IMR-90 (cell line): ENCODE results near the gene MND1. TPM values are rescaled to one million over a fixed set of nuclear protein-coding genes. Genes with fewer than 3 reads are reported as not detected.

Experiments
- ATAC-seq: fragments of 200-7000 bp; cut with Tn5 transposase; 2 replicates; pipeline ENCODE4 v1.9.1; 2020; ENCODE audit warnings: low read depth, mild to moderate bottlenecking, moderate library complexity
- BruUV-seq: library from RNA; stranded (reverse); fragments of 400-500 nt; replicated peaks from 2 replicates; lab custom pipeline; 2021; lab: Mats Ljungman, UMichigan
- CTCF ChIA-PET: fragments of 300-600 bp; formaldehyde crosslinking; extraction: SDS; loops from one replicate; lab custom pipeline; 2021; ENCODE audit warnings: antibody characterized with exemption; lab: Yijun Ruan, JAX
- POLR2A ChIA-PET: fragments of 300-600 bp; sonication (Branson Sonifier 250); formaldehyde crosslinking; loops from one replicate; lab custom pipeline; 2022; ENCODE audit warnings: antibody characterized with exemption; ENCODE audit not compliant: unreplicated experiment; lab: Charles Lee
- DNase-seq: peaks from one replicate; pipeline ENCODE4 v3.0.0; 2013
- H2AFZ ChIP-seq: replicated peaks from 2 replicates; pipeline ENCODE3; 2013; ENCODE audit warnings: low read length, mild to moderate bottlenecking; ENCODE audit not compliant: poor library complexity
- H2AK5ac ChIP-seq: 2 replicates; pipeline ENCODE4 v1.6.1; 2013; ENCODE audit warnings: low read depth, low read length, inconsistent platforms
- H2AK9ac ChIP-seq: replicated peaks from 2 replicates; pipeline ENCODE3; 2013; ENCODE audit warnings: mild to moderate bottlenecking, low read depth, low read length, moderate library complexity; ENCODE audit not compliant: poor library complexity
- H2BK120ac ChIP-seq: 2 replicates; pipeline ENCODE4 v1.6.1; 2013; ENCODE audit warnings: low read depth, low read length, inconsistent platforms
- H2BK15ac ChIP-seq: 3 replicates; pipeline ENCODE4 v1.6.1; 2013; ENCODE audit warnings: low read depth, low read length, inconsistent platforms
- H2BK20ac ChIP-seq: 2 replicates; pipeline ENCODE4 v1.6.1; 2013; ENCODE audit warnings: low read depth, mild to moderate bottlenecking, inconsistent platforms, low read length, moderate library complexity
- H2BK5ac ChIP-seq: 2 replicates; pipeline ENCODE4 v1.6.1; 2013; ENCODE audit warnings: mild to moderate bottlenecking, low read depth, low read length, inconsistent platforms; ENCODE audit not compliant: poor library complexity, severe bottlenecking
- H3K14ac ChIP-seq: replicated peaks from 2 replicates; pipeline ENCODE4 v1.6.1; 2013; ENCODE audit warnings: low read depth, low read length, inconsistent platforms
- H3K18ac ChIP-seq: 2 replicates; pipeline ENCODE4 v1.6.1; 2013; ENCODE audit warnings: low read depth, low read length, control low read depth
- H3K23ac ChIP-seq: 2 replicates; pipeline ENCODE4 v1.6.1; 2013; ENCODE audit warnings: low read depth, low read length, inconsistent platforms
- H3K27ac ChIP-seq: 2 replicates; pipeline ENCODE4 v1.5.1; 2013; ENCODE audit warnings: mild to moderate bottlenecking, control low read depth, low read length; ENCODE audit not compliant: insufficient read depth
- H3K27me3 ChIP-seq: 2 replicates; pipeline ENCODE4 v1.6.1; 2013; ENCODE audit warnings: low read length; ENCODE audit not compliant: control insufficient read depth, insufficient read depth
- H3K36me3 ChIP-seq: 2 replicates; pipeline ENCODE4 v1.6.1; 2013; ENCODE audit warnings: low read length, mixed read lengths; ENCODE audit not compliant: control insufficient read depth, insufficient read depth
- H3K4ac ChIP-seq: 2 replicates; pipeline ENCODE4 v1.6.1; 2013; ENCODE audit warnings: low read depth, low read length, inconsistent platforms
- H3K4me1 ChIP-seq: 2 replicates; pipeline ENCODE4 v1.6.1; 2013; ENCODE audit warnings: low read length, mixed read lengths; ENCODE audit not compliant: control insufficient read depth, insufficient read depth
- H3K4me2 ChIP-seq: 2 replicates; pipeline ENCODE4 v1.6.1; 2013; ENCODE audit warnings: low read depth, mild to moderate bottlenecking, control low read depth, low read length, moderate library complexity
- H3K4me3 ChIP-seq: 2 replicates; pipeline ENCODE4 v1.5.1; 2013; ENCODE audit warnings: low read depth, mild to moderate bottlenecking, control low read depth, low read length, moderate library complexity; ENCODE audit not compliant: insufficient read depth
- H3K56ac ChIP-seq: 2 replicates; pipeline ENCODE4 v1.6.1; 2013; ENCODE audit warnings: low read length, inconsistent platforms; ENCODE audit not compliant: insufficient read depth; ENCODE audit errors: extremely low read depth
- H3K79me1 ChIP-seq, 2 experiments: 2 replicates each; pipeline ENCODE4 v1.6.1; 2013; ENCODE audit warnings: low read length in 2 of 2, inconsistent platforms in 1 of 2, low read depth in 1 of 2
- H3K9ac ChIP-seq: 2 replicates; pipeline ENCODE4 v1.6.1; 2013; ENCODE audit warnings: low read depth, low read length, control low read depth
- H3K9me1 ChIP-seq: 2 replicates; pipeline ENCODE4 v1.6.1; 2013; ENCODE audit warnings: low read length, inconsistent platforms; ENCODE audit not compliant: insufficient read depth
- H3K9me3 ChIP-seq: 2 replicates; pipeline ENCODE4 v1.6.1; 2013; ENCODE audit warnings: low read length; ENCODE audit not compliant: control insufficient read depth, insufficient read depth
- H4K20me1 ChIP-seq: 2 replicates; pipeline ENCODE4 v1.6.1; 2013; ENCODE audit warnings: low read length, inconsistent platforms; ENCODE audit not compliant: insufficient read depth
- H4K5ac ChIP-seq: 2 replicates; pipeline ENCODE4 v1.6.1; 2013; ENCODE audit warnings: mild to moderate bottlenecking, low read depth, low read length, control low read depth
- H4K8ac ChIP-seq, 2 experiments: 2 replicates each; pipeline ENCODE4 v1.6.1; 2013; ENCODE audit warnings: low read depth in 2 of 2, low read length in 2 of 2, control low read depth in 1 of 2, inconsistent platforms in 1 of 2
- H4K91ac ChIP-seq: 2 replicates; pipeline ENCODE4 v1.6.1; 2013; ENCODE audit warnings: low read depth, low read length, inconsistent platforms; ENCODE audit not compliant: insufficient read depth
- BHLHE40 ChIP-seq: fragments of 150-350 bp; IDR thresholded peaks from 2 replicates; pipeline ENCODE4 v1.6.1; 2016; ENCODE audit warnings: mild to moderate bottlenecking, low read depth, low read length
- CEBPB ChIP-seq: IDR thresholded peaks from 2 replicates; pipeline ENCODE4 v1.6.1; 2012; ENCODE audit warnings: low read depth, low read length, improper control_type of control experiment
- CHD1 ChIP-seq: IDR thresholded peaks from 2 replicates; pipeline ENCODE4 v1.6.1; 2012; ENCODE audit warnings: low read depth, low read length, improper control_type of control experiment
- MAFK ChIP-seq: IDR thresholded peaks from 2 replicates; pipeline ENCODE4 v1.6.1; 2012; ENCODE audit warnings: low read depth, low read length, improper control_type of control experiment
- MXI1 ChIP-seq: IDR thresholded peaks from 2 replicates; pipeline ENCODE4 v1.6.1; 2012; ENCODE audit warnings: low read depth, mild to moderate bottlenecking, low read length, moderate library complexity, borderline replicate concordance
- NFE2L2 ChIP-seq: fragments of 150-350 bp; IDR thresholded peaks from 2 replicates; pipeline ENCODE4 v1.6.1; 2016; ENCODE audit warnings: low read depth, mild to moderate bottlenecking, low read length
- RCOR1 ChIP-seq: IDR thresholded peaks from 2 replicates; pipeline ENCODE4 v1.6.1; 2012; ENCODE audit warnings: mild to moderate bottlenecking, low read length, improper control_type of control experiment; ENCODE audit not compliant: insufficient replicate concordance
- RFX5 ChIP-seq: IDR thresholded peaks from 2 replicates; pipeline ENCODE4 v1.8.0; 2012; ENCODE audit warnings: low read depth, mild to moderate bottlenecking, low read length, moderate library complexity
- SMC3 ChIP-seq: fragments of 150-350 bp; IDR thresholded peaks from 2 replicates; pipeline ENCODE4 v1.6.1; 2016; ENCODE audit warnings: low read depth, mild to moderate bottlenecking, antibody characterized with exemption, low read length, moderate library complexity
- USF2 ChIP-seq: fragments of 150-350 bp; IDR thresholded peaks from 2 replicates; pipeline ENCODE4 v1.6.1; 2017; ENCODE audit warnings: mild to moderate bottlenecking, antibody characterized with exemption, low read length, low read depth
- WGBS, 2 experiments: methylation state at CpG; one replicate each; pipeline versions ENCODE4 v1.1.5 to v1.1.7; 2013; ENCODE audit warnings: missing lambda C conversion rate in 2 of 2; ENCODE audit not compliant: insufficient read length in 1 of 2; ENCODE audit errors: extremely low coverage in 2 of 2; 5-methylcytosine and 5-hydroxymethylcytosine counted together
- dilution Hi-C: fragments of 300-500 bp; cut with HindIII; formaldehyde crosslinking; loops from one replicate; pipeline ENCODE4 v1.14.3; 2018; ENCODE audit warnings: low sequenced_read_pairs; ENCODE audit not compliant: unreplicated experiment
- in situ Hi-C: fragments of 300-500 bp; cut with MboI; formaldehyde crosslinking; loops from 3 replicates; pipeline ENCODE4 v1.14.3; 2019; ENCODE audit warnings: low sequenced_read_pairs, inconsistent platforms, mixed read lengths
- intact Hi-C: fragments of 100-400 bp; cut with micrococcal nuclease; formaldehyde crosslinking; loops from 2 replicates; pipeline ENCODE4 v1.10.0; 2022
- polyA plus RNA-seq, 3 experiments: library from polyadenylated mRNA; depleted of rRNA; stranded (reverse); fragments of >200 nt; gene quantifications; 2 replicates each; pipeline ENCODE4 v1.2.3, GENCODE V29; 2012; ENCODE audit warnings: low replicate concordance in 1 of 3
- total RNA-seq: library from RNA; depleted of rRNA; stranded (reverse); fragments of >200 nt; gene quantifications from 2 replicates; pipeline ENCODE4 v1.2.3, GENCODE V29; 2012

The MND1 gene
- total and polyA plus RNA-seq, 2 of the 4 experiments (the other 2 are of a cell fraction) = 0.36 to 3.5 TPM

DNA sequence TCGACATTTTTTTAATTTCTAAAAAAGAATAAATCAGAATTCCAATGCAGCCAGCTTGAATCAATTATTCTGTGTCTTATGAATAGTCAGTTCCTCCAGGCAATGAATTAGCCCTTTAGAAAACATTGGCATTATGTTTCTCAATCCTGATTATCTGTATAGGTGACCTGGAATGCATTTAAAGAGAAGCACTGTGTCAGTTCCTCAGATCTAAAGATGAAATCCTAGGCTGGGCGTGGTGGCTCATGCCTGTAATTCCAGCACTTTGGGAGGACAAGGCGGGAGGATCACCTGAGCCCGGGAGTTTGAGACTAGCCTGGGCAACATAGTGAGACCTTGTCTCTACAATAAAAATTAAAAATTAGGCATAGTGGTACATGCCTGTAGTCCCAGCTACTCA lies 43.5 kb downstream of the MND1 start:
- intact Hi-C loops = no loop called here
- no peak overlapping the region for H2BK15ac ChIP-seq
- no peak overlapping the region for H2AK9ac ChIP-seq
- H3K14ac ChIP-seq = no peak overlapping the region
- no TSS peak for BruUV-seq
- POLR2A ChIA-PET = no interaction called here
- H4K91ac ChIP-seq = no peak overlapping the region
- H3K4me2 ChIP-seq = no peak overlapping the region
- no peak overlapping the region for H3K4me3 ChIP-seq
- CTCF ChIA-PET = no interaction called here
- no peak for DNase-seq
- no peak overlapping the region for H2BK20ac ChIP-seq
- no peak for ATAC-seq
- no peaks in the 10 kb centered on the region for H4K20me1 ChIP-seq
- no peak overlapping the region for H3K4ac ChIP-seq
- no CpG with 5 or more reads among the region's 4 CpGs for WGBS, 2 experiments
- no peak overlapping the region for H2AK5ac ChIP-seq
- dilution Hi-C loops = no loop called here
- no peaks in the 10 kb centered on the region for H3K27me3 ChIP-seq
- no peaks in the 10 kb centered on the region for H3K36me3 ChIP-seq
- H3K9ac ChIP-seq = no peak overlapping the region
- no peak overlapping the region for H2BK120ac ChIP-seq
- H4K8ac ChIP-seq = no peak overlapping the region
- no peak overlapping the region for H3K27ac ChIP-seq
- in situ Hi-C loops = no loop called here
- no peak for TF ChIP-seq MXI1
- TF ChIP-seq NFE2L2 = no peak
- TF ChIP-seq BHLHE40 = no peak
- TF ChIP-seq SMC3 = no peak
- TF ChIP-seq RCOR1 = no peak
- TF ChIP-seq CHD1 = no peak
- no peak for TF ChIP-seq RFX5
- TF ChIP-seq MAFK = no peak
- no peak for TF ChIP-seq USF2
- TF ChIP-seq CEBPB = no peak
- no peaks in the 10 kb centered on the region for H3K9me3 ChIP-seq
- no peak overlapping the region for H4K5ac ChIP-seq
- H3K23ac ChIP-seq = no peak overlapping the region
- H3K9me1 ChIP-seq = no peaks in the 10 kb centered on the region
- H2AFZ ChIP-seq = no peak overlapping the region
- no peak overlapping the region for H3K56ac ChIP-seq
- no peaks in the 10 kb centered on the region for H3K4me1 ChIP-seq
- no peak overlapping the region for H3K18ac ChIP-seq
- H3K79me1 ChIP-seq = no peaks in the 10 kb centered on the region; a peak in 1 of 4 replicates
- no peak overlapping the region for H2BK5ac ChIP-seq
